ENCODE measurements around the gene PDGFB.
"Not testable (repeated sequence)": the region's sequence is repeated elsewhere in the genome, so short reads cannot be mapped to it uniquely, and the experiment has no call there.

PDGFB gene

DNA sequence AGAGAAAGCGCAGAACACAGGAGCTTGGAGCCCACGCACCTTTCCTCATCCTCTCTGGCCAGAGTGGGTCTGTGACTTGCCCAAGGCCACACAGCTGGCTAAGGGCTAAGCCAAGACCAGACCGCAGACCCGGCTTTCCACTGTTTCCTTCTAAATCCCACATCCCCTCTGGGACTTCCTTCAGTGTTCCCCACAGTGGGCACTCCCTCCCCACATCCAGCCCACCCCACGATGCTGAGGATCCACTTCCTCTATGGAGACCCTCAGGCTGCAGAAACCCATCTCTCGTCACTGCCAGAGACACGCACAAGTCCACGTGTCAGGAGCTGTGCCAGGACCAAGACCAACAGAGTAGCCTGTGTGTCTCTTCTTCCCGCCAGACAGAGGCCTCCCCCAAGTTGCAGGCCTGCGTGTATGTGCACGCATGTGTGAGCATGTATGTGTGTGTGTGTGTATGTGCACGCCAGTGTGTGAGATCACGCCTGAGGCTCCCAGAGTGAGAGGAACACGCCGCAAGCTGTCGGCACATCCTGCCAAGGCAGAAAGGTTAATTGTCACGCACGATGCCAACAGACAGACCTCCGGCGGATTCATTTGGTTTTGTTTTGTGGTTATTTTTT is 21.6 kb downstream of the PDGFB start:
- DNase-seq: no peak

GRCh38 chr22:39221999-39222686 is 22.6 kb downstream of the PDGFB start:
- DNase-seq: no peak

DNA sequence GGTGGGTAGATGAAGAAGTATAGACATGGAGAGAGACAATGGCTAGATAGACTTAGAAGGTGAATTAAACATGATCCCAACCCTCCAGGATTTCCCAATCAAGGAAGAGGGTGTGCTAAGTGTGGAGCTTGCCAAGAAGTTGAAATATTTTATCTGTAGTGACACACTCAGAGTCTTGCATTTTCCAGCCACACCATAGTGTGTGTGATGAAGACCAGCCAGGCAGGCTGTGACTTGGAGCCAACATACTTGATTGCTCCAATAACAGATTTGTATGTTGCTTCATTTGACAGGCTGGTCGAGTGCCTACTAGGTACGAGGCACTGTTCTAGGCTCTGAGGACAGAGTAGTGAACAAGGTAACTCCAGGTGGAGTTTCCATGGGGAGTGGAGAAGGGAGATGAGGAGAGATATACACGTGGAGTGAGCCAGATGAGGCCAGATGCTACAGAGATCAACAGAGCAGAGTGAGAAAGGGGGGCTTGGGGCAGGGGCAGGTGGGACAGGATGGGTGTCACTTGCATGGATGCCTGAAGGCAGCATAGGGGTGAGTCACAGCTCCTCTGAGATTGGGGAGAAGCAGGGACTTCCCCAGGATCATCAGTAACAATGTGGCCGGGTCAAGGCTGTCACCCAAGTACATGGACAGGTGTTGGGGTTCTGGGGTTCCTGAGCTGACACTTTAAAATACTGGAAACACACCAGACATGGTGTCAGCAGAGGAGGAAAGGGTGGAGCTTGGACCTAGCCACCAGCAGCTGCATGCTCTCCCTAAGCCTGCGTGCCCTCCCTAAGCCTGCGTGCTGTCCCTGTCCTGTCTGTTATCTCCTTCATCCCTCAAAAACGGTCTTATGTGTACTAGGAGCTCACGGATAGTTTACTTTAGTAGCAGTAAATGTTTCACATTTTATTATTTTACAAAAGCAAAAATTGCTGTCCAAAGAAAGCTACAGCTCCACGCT is 23.6 kb downstream of the PDGFB start:
- DNase-seq: no peak

DNA sequence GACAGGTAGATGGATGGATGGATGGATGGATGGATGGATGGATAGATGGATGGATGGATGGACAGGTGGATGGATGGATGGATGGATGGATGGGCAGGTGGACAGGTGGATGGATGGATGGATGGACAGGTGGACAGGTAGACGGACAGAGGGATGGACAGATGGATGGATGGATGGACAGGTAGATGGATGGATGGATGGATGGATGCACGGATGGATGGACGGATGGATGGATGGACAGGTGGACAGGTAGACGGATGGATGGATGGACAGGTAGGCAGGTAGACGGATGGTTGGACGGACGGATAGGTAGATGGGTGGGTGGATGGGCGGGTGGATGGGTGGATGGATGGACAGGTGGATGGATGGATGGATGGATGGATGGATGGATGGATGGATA is 24.3 kb downstream of the PDGFB start:
- DNase-seq: no peak

GRCh38 chr22:39219071-39220039 is 25.4 kb downstream of the PDGFB start:
- DNase-seq: peak in 1 of 2 experiments; percentile 13

DNA sequence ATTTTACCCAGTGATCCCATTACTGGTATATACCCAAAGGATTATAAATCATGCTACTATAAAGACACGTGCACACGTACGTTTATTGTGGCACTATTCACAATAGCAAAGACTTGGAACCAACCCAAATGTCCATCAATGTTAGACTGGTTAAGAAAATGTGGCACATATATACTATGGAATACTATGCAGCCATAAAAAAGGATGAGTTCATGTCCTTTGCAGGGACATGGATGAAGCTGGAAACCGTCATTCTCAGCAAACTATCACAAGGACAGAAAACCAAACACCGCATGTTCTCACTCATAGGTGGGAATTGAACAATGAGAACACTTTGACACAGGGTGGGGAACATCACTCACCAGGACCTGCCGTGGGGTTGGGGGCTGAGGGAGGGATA is 26.4 kb downstream of the PDGFB start:
- DNase-seq: not testable (repeated sequence)

DNA sequence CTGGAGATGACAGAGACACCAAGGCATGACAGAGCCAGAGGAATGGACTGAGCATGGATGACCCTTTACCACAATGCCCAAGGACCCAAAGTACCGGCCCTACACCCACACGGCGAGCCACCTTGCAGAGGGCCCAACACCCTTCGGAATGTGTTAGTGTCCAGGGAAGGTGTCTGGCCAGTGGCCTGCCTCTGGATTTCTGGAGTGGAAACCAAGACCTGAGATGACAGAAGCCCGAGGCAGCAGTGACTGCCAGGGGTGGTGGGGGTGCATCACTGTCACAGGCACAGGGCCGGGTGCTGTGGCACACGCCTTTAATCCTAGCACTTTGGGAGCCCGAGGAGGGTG is 28.7 kb downstream of the PDGFB start:
- DNase-seq: no peak

DNA sequence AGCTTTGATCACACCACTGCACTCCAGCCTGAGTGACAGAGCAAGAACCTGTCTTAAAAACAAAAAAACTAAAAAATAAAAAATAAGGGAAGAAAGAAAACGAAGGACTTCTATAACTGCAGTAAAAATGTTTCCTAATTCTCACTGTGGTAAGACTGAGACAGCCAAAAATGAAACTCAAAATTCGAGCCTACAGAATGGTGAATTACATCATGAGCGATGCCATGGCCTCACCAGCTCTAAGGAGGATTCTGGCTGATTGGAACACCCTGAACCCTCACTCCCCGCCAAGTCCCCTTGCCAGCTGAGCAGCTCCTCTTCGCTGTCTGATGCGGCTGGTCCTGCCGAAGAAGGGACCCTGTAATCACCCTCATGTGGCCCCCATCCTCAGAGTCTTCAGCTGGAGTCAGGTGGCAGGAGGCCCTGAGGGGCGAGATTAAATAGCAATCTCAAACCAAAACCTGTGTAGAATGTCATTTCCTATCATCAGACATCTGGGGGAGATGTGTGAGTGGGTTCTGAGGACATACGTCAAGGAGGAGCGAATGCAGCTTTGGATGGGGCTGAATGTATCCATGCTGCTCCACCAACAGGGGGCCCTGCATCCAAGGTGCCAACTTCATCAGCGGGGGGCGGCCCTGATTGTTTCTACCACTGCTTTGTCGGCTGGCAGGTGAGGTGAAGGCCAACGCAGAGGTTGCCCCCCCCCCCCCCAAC is 29.2 kb downstream of the PDGFB start:
- peak in 1 of 2 experiments; percentile 11 for DNase-seq

DNA sequence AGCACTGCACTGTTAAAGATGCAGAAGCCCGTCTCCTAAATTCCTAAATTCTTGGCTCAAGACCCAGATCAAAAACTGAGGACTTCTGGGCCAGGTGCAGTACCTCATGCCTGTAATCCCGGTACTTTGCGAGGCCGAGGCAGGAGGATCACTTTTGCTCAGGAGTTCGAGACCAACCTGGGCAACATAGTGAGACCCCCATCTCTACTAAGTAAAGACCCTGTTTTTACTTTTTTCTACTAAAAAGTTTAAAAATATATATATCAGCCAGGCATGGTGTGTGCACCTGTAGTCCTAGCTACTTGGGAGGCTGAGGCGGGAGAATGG is 29.7 kb downstream of the PDGFB start:
- DNase-seq: no peak

- no peak for DNase-seq
Measured at GRCh38 chr22:39214383-39215069, 30.3 kb downstream of the PDGFB start.

- no peak for DNase-seq
Measured at GRCh38 chr22:39214006-39214382, 30.8 kb downstream of the PDGFB start.

DNA sequence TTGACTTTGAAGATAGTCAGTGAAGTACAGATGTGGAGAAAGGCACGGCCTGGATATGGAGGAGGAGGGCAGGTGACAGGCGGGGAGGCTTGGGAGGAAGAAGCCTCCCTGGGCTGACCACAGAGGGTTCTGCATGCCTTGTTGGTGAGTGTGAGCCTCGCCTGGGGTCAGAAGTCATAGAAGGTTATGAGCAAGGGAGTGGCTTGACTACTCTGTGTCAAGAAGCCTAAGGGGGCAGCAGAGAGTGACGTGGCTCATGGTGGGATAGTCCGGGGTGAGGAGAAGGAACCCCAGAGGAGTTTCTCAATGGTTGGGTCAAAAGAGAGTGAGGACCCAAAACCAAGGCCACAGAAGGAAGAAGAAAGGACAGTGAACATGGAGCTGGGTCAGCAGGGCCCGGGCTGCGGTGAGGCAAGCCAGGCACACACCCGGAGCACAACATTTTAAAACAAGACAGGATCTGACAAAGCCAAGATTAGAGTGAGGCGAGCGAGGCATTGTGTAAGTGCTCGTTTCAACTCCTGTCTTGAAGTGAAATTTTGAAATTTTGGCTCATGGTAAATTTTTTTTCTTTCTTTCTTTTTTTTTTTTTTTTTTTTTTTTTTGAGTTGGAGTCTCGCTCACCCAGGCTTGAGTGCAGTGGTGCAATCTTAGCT is 31.9 kb downstream of the PDGFB start:
- DNase-seq: no peak

GRCh38 chr22:39209756-39210155 is 35.0 kb downstream of the PDGFB start:
- no peak for DNase-seq

DNA sequence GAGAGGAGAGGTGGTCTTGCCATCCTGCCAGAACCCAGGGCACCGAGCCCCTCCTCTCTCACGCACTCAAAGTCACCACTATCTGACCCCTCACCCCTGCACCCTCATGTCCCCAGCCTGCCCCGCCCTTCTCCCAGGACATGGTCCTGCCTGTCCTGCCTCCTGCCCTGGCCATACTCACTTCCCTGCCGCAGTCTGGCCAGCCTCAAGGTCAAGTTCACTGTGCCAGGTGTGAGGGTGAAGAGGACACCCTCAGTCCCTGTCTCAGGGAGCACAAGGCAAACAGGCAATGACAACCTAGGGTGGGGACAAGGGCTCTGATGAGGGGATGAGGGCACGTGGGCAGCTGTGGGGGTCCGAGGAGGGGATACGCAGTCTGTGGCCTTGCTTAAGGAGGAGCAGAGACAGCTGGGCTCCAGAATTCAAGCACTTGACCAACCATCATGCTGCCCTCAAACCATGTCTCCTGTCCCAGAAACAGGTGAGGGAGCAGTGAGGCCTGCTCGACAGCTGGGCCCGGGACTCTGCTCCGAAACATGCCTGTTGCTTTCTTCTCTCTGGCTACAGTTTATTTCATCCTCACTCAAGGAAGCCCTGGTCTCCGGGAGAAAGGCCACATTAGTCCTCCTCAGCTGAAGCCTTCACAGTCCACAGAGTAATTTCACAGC is 36.6 kb downstream of the PDGFB start:
- no peak for DNase-seq

GRCh38 chr22:39207141-39208012 is 37.4 kb downstream of the PDGFB start:
- DNase-seq: no peak

DNA sequence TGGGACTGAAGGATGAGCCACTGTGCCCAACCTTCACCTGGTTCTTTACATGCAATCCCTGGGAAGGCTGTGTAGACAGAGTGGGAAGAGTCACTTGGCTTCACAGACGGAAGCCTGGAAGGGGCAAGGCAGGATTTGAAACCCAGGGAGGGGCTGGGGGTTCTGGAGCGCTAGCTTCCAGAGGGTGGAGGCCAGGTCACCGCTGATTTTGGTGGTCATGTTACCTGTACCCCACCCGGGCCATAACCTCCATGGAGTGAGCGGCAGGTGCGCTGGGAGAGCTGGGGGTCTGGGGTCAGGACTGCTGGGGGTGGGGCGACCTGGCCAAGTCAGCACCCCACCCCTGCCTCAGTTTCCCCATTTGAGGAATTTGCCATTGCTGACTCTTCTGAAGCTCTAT is 38.3 kb downstream of the PDGFB start:
- DNase-seq: no peak

DNA sequence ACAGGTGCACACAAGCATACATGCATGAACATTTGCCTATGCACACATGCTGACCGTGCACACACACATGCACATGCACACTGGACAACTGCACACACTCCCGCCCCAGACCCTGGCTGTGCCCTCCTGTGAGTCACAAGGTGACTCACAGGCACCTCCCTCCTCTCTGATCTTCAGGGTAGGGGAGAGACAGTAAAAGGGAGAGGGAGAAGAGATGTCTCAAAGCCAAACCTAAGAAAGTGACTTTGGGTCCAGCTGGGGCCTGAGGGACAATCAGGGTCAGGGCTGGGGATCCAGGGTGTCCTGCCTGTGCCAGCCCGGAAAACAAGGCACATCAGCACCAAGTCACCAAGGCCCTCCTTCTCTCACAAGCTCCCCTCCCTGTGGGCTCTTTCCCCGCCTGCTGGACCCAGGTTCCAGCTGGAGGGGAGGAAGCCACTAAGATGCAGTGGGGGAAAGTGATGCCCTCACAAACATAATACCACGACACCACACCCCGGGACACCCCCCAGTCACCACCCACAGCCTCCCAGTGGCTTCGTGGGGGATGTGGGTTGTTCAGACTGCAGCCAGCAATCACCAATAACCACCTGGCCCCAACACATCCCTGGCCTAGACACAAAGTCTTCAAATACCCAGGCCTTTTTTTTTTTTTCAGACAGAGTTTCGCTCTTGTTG is 39.3 kb downstream of the PDGFB start:
- no peak for DNase-seq

DNA sequence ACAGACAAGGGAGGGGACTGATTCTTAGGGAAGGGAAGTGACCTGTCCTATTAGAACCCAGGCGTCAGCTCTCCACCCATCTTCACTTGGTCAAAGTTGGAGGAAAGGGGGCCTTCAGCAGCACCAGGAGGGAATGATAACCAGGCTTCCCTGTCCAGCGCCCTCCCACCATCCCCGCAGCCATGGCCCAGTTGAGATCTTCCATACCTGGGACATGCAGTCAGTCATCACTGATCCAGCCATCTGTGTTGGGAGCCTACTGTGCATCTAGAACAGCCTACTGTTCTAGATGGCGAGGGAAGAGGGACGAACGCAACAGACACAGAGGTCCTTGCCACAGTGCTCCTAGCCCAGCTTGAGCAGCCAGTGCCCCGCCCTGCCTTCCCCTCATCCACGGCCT is 40.6 kb downstream of the PDGFB start:
- DNase-seq: no peak

DNA sequence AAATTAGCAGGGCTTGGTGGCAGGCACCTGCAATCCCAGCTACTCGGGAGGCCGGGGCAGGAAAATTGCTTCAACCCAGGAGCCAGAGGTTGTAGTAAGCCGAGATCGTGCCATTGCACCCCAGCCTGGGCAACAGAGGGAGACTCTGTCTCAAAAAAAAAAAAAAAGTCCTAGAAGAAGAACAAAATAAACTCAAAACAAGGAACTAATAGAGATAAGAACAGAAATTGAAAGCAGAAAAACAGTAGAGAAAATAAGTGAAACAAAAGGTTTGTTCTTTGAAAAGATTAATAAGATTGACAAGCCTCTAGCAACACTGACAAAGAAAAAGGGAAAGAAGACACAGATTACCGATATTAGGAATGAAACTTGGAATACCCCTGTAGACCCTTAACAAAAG is 47.2 kb downstream of the PDGFB start:
- no peak for DNase-seq

Measured in NCI-H524 (cell line).